Fibroblast of mammary gland (primary cell): ENCODE results near the gene SLC51B.
A peak's percentile ranks its signal among the peaks of the same experiment; 100 is the strongest.

Experiments used
- DNase-seq: peaks from one replicate; pipeline ENCODE4 v3.0.0-alpha.2; 2010; ENCODE audit warnings: low read depth
- H3K4me3 ChIP-seq: 2 replicates; pipeline ENCODE4 v1.5.1; 2011; ENCODE audit warnings: low read depth, mild to moderate bottlenecking, low read length, moderate library complexity; ENCODE audit not compliant: control insufficient read depth
- TF ChIP-seq, protein P1 (sequence below): conservative IDR thresholded peaks from 2 replicates; pipeline ENCODE4 v1.5.1; 2011; ENCODE audit warnings: low read depth, low read length, inconsistent platforms; ENCODE audit not compliant: control insufficient read depth, insufficient read depth

The SLC51B gene

DNA sequence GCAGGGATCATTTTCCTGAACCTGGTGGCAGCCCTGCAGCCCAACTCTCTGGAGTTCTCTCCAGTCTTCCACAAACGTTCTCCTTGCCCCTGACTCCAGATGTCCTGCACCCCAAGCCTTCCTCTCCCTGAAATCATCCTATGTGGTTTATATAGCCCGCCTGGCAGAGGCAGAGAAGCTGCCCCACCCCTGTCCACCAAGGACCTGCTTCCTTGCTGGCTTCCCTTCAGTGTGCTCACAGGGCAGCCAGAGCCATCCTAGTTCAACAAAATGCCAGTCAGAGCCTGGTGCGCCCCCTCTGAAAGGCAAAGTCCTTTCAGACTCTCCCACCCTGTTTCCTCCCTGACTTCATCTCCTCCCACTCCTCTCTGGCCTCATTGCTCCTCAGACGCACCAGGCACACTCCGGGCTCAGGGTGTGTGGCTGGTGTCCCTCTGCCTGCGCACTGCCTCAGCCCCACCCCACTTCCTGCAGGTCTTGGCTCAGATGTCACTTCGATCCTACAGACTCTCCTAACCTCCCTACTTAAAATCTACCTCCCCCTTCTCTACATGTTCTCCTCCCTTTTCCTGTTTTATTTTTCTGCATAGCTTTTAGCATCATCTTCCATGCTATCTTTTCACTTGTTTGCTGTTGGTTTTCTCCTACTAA lies 37.2 kb downstream of the SLC51B start:
- H3K4me3 ChIP-seq, result no peak overlapping the region

DNA sequence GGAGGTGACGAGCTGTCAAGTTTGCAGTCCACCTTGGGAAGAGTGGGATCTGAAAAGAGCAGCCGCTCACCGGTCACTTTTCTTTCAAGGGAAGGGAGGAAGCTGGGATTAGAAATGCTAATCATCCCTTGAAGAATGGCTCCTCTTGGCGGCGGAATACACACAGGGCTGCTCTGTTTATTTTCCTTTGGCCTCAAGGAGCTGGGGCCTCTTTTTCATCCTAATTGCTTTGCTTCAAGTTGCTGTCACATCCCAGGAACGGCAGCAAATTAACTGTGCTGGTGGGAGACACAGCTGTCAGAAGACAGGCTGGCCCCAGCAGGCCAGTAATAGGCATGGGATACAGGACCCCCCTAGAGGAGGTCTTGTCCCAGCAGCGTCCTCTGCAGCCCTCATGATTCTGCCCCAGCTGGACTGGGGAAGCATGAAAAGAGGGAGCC lies 38.1 kb downstream of the SLC51B start:
- no peak overlapping the region for H3K4me3 ChIP-seq
- TF ChIP-seq, protein P1, sequence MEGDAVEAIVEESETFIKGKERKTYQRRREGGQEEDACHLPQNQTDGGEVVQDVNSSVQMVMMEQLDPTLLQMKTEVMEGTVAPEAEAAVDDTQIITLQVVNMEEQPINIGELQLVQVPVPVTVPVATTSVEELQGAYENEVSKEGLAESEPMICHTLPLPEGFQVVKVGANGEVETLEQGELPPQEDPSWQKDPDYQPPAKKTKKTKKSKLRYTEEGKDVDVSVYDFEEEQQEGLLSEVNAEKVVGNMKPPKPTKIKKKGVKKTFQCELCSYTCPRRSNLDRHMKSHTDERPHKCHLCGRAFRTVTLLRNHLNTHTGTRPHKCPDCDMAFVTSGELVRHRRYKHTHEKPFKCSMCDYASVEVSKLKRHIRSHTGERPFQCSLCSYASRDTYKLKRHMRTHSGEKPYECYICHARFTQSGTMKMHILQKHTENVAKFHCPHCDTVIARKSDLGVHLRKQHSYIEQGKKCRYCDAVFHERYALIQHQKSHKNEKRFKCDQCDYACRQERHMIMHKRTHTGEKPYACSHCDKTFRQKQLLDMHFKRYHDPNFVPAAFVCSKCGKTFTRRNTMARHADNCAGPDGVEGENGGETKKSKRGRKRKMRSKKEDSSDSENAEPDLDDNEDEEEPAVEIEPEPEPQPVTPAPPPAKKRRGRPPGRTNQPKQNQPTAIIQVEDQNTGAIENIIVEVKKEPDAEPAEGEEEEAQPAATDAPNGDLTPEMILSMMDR, result peak; percentile 16

More for the DNA sequence above, 37.2 kb downstream of the SLC51B start:
- TF ChIP-seq, protein P1, result no peak
- no peak for DNase-seq

DNA sequence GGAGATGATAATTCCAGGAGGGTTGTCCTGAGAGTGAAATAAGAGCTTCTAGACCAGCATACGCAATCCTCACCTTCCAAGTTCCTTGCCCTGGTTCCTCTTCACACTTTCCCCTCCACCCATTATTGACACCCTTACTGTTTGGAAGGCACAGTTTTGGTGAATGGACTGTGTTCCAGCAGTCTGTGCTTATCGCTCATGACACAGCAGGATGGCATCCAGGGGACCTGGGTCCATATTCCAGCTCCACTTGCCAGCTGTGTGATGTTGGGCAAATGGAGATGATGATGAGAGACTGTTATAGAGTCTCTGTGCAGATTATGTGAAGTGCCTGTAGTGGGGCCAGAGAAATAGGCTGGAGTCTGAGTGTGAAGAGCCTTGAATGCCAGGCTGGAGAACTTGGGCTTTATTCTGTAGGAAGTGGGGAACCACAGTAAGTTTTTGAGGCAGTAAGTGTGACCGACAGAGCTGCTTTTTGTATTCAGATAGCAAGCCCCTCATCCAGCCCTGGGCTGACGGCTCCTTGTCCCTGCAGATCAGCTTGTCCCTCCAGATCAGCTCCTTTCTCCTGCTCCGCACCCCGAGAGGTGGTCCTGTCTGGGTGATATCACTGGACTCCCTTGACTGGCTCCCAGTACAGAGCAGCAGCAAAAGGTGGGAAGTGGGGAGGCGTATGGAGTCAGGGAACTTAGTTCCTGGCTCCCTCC lies 39.5 kb downstream of the SLC51B start:
- TF ChIP-seq, protein P1, result no peak
- no peak for DNase-seq
- H3K4me3 ChIP-seq, result no peak overlapping the region

More for the DNA sequence above, 38.1 kb downstream of the SLC51B start:
- DNase-seq, result peak; percentile 26

DNA sequence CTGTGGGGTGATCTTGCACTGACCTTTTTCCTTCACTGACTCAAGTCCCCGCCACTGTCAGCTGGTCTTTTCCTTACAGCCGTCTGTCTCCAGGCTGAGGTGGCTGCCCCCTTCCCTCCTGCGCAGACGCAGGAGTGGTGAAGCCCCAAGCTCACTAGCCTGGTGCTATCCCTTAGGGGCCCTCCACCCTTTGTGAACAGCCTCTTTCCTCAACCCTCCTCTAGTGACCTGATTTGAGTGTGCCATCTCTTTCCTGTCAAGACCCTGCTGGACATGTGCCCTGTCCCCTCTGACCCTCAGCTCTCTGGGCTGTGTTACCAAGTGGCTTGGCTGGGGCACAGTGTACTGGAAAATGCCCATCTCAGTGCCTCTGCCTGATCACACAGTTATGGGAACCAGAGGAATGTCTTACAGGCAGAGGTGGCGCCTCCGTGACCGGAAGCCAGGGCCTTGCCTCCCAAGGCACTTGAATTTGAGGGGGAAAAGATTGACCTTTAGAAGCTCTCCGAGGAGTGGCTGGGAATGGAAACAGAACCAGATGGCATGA lies 40.1 kb downstream of the SLC51B start:
- no peak for DNase-seq
- H3K4me3 ChIP-seq, result no peak overlapping the region
- TF ChIP-seq, protein P1, result no peak

DNA sequence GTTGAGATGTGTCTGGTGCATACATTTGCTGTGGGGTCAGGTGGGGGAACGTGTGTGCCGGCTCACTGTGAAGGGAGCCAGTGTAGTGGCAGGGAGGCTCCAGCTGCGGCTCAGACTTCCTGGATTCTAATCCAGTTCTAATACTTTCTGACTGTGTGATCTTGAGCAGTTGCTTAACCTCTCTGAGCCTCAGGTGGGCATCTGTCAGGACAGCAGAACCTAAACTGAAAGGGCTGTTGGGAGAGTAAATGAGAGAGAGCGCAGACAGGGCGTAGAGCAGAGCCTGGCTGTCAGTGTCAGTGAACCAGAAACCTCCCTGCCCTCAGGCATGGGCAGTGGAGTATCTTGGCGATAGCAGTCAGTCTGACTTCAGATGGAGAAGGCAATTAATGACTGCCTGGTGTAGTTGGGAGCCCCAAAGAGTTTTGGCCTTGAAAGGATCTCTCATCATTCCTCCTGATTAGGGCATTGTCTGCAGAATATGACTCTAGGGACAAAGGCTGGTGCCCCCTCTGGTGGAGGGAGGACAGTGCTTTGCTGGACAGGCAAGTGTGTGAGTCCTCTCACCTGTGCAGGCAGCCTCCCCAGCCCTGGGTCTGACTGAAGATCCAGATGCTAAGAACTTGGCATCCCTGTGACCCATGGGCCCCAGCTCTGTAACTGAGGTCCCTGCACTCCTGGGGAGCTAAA lies 40.9 kb downstream of the SLC51B start:
- TF ChIP-seq, protein P1, result peak; percentile 56
- no peak overlapping the region for H3K4me3 ChIP-seq
- DNase-seq, result no peak

- no peak for DNase-seq
- TF ChIP-seq, protein P1, result peak; percentile 7
These were observed 41.5 kb downstream of the SLC51B start for GRCh38 chr15:65086680-65087111.

More at GRCh38 chr15:65086680-65087111, 41.5 kb downstream of the SLC51B start:
- H3K4me3 ChIP-seq, result no peak overlapping the region
